H1 (cell line): ENCODE measurements around the gene TBC1D22A. TPM values are rescaled to one million over a fixed set of nuclear protein-coding genes. Genes with fewer than 3 reads are reported as not detected.

Experiments used
- BCL11A ChIP-seq, 2 experiments: IDR thresholded peaks; one replicate each; pipeline ENCODE4 v1.6.1; 2011; ENCODE audit warnings: low read depth in 2 of 2, low read length in 2 of 2, mild to moderate bottlenecking in 2 of 2
- CTBP2 ChIP-seq: IDR thresholded peaks from 2 replicates; pipeline ENCODE4 v1.7.0; 2011; ENCODE audit warnings: borderline replicate concordance, mild to moderate bottlenecking, moderate library complexity, mixed read lengths, low read length; ENCODE audit not compliant: insufficient read depth, insufficient read length
- JUND ChIP-seq: IDR thresholded peaks from 2 replicates; pipeline ENCODE4 v1.6.1; 2011; ENCODE audit warnings: mild to moderate bottlenecking, improper control_type of control experiment, low read length
- MAFK ChIP-seq: IDR thresholded peaks from 2 replicates; pipeline ENCODE4 v1.6.1; 2012; ENCODE audit warnings: low read depth, mild to moderate bottlenecking, improper control_type of control experiment, low read length
- SIX5 ChIP-seq: IDR thresholded peaks from 2 replicates; pipeline ENCODE4 v1.6.1; 2011; ENCODE audit warnings: mild to moderate bottlenecking, low read depth, low read length
- SP4 ChIP-seq: IDR thresholded peaks from 2 replicates; pipeline ENCODE4 v1.6.1; 2012; ENCODE audit warnings: low read length, inconsistent platforms
- polyA plus RNA-seq, 7 experiments: library from polyadenylated mRNA; depleted of rRNA in 3 of 7; stranded (reverse) in 5 of 7; unstranded in 2 of 7; fragments of >200 nt in 5 of 7; fragments of 200-250 nt in 2 of 7; gene quantifications; 1 replicate in 5 of 7; 2 replicates in 1 of 7; 4 replicates in 1 of 7; pipeline versions ENCODE4 v1.2.1 to v1.2.3, GENCODE V29; 2011 to 2013; ENCODE audit warnings: missing spikeins in 2 of 7, mixed read lengths in 2 of 7
- total RNA-seq: library from RNA; stranded (reverse); fragmentation: NEBNext Ultra II Directional; extraction: Animal tissue kit (Norgen Biotek cat#: 25700); gene quantifications from 2 replicates; pipeline ENCODE4 v1.2.1, GENCODE V29; 2021

Gene TBC1D22A
- total and polyA plus RNA-seq, 2 of the 8 experiments (the other 6 are each of a cell fraction or from before 2014, with no cell fraction given), result 11.9 to 18.4 TPM

DNA sequence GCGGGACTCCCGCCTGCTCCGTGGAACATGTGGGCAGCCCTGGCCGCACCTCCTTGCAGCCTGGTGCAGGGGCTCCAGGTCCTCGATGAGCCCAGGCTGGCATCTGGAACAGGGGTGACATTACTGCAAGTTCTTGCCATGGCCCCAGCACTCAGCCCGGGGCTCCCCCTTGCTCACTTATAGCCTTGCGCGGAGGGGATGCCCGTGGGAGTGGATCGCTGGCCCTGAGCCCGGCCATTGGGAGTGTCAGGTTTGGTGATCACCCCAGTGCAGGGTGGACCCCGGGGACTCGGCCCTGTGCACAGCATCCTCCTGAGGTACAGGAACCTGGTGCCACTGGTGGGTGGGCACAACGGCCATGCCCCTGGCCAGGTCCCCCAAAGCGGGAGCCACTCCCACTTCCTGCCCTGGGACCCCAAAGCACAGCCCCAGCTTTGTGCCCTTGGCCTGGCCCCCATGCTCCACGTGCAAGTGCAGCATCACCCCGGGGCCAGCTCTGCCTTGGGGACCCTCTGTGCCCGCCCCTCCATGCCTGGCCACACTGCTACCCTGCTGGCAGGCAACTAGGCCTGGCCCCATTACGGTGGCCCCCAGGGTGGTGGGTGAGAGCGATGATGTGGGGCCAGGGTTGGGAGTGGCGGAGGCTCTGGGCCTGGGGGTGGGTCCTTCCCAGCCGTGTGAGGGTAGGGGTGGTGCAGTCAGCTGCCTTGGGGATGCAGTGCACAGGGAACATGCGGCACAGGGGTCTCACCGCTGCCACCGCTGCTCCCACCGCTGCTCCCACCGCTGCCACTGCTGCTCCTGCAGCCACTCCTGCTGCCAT is 439.8 kb downstream of the TBC1D22A start (continued):
- TF ChIP-seq SIX5 (no peak), BCL11A (IDR thresholded peaks at IDR 0.05; ENCODE audit: low read depth in 2 of 2, low read length in 2 of 2) (no peak), SP4 (no peak), CTBP2 (no peak), JUND (no peak), MAFK (no peak)
- TF ChIP-seq, all 59 proteins: peak for 0
